ENCODE results near the gene KIF1C.

KIF1C gene

GRCh38 chr17:4969047-4969550, 28.7 kb upstream of the KIF1C start:
- DNase-seq (ENCODE audit: low read depth), result peak; percentile 78

GRCh38 chr17:4969551-4970173, 28.1 kb upstream of the KIF1C start:
- DNase-seq (ENCODE audit: low read depth), result no peak

- no peak for DNase-seq (ENCODE audit: low read depth)
Observed at GRCh38 chr17:4970273-4970672, 27.5 kb upstream of the KIF1C start.

GRCh38 chr17:4971826-4972225, 25.9 kb upstream of the KIF1C start:
- DNase-seq (ENCODE audit: low read depth), result no peak

GRCh38 chr17:4972322-4972721, 25.4 kb upstream of the KIF1C start:
- DNase-seq (ENCODE audit: low read depth), result no peak

- DNase-seq (ENCODE audit: low read depth), result no peak
Observed at GRCh38 chr17:4972752-4973151, 25.0 kb upstream of the KIF1C start.

- no peak for DNase-seq (ENCODE audit: low read depth)
Observed at GRCh38 chr17:4973256-4974114, 24.3 kb upstream of the KIF1C start.

- DNase-seq (ENCODE audit: low read depth), result no peak
Observed at GRCh38 chr17:4974115-4974670, 23.6 kb upstream of the KIF1C start.

- DNase-seq (ENCODE audit: low read depth), result no peak
Observed at GRCh38 chr17:4978726-4979125, 19.0 kb upstream of the KIF1C start.

GRCh38 chr17:4980644-4981216, 17.0 kb upstream of the KIF1C start:
- no peak for DNase-seq (ENCODE audit: low read depth)

- DNase-seq (ENCODE audit: low read depth), result no peak
Observed at GRCh38 chr17:4982305-4982704, 15.4 kb upstream of the KIF1C start.

- DNase-seq (ENCODE audit: low read depth), result no peak
Observed at GRCh38 chr17:4986403-4986802, 11.3 kb upstream of the KIF1C start.

- DNase-seq (ENCODE audit: low read depth), result no peak
Observed at GRCh38 chr17:4986951-4987766, 10.6 kb upstream of the KIF1C start, which contains the start of gene CAMTA2. CAMTA2 (minus strand) TSS chr17:4987675; CDS start chr17:4986222, 1,453 bp downstream.

- no peak for DNase-seq (ENCODE audit: low read depth)
Observed at GRCh38 chr17:4987767-4988567, 9.8 kb upstream of the KIF1C start.

- no peak for DNase-seq (ENCODE audit: low read depth)
Observed at GRCh38 chr17:4994081-4994595, 3.6 kb upstream of the KIF1C start.

GRCh38 chr17:4998027-4998731, 429 bp downstream of the KIF1C start:
- DNase-seq (ENCODE audit: low read depth), result no peak

- DNase-seq (ENCODE audit: low read depth), result no peak
Observed at GRCh38 chr17:4998732-4999429, 1.1 kb downstream of the KIF1C start.

GRCh38 chr17:4999430-5000093, 1.8 kb downstream of the KIF1C start:
- no peak for DNase-seq (ENCODE audit: low read depth)

- DNase-seq (ENCODE audit: low read depth), result no peak
Observed at GRCh38 chr17:5000237-5000639, 2.5 kb downstream of the KIF1C start.

Data from GM04503 (cell line).